Measurements from ENCODE around the gene SCN1A. TPM values are rescaled to one million over a fixed set of nuclear protein-coding genes. Genes with fewer than 3 reads are reported as not detected.
"Not testable (repeated sequence)": the region's sequence is repeated elsewhere in the genome, so short reads cannot be mapped to it uniquely, and the experiment has no call there.

Gene SCN1A
- total and polyA plus RNA-seq, 4 donors, result 2.1 to 32.6 (median 14.5) TPM

DNA sequence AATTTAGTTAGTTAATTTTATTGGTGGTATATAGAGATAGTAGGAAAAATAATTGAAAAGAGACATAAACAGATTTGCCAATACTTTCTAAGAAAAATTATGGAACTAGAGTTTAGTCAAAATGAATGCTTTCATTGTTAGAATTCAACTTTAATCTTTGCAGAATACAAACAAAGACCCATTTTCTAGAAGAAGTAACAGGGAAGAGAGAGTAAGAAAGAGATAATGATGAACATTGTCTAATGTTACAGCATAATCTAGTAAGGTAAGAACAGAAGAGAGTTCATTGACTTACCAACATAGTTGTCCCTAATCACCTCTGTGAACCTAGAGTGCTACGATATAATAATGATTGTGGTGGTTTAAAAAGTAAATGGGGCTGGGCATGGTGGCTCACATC lies 23.7 kb downstream of the SCN1A start:
- TF ChIP-seq, protein P1, sequence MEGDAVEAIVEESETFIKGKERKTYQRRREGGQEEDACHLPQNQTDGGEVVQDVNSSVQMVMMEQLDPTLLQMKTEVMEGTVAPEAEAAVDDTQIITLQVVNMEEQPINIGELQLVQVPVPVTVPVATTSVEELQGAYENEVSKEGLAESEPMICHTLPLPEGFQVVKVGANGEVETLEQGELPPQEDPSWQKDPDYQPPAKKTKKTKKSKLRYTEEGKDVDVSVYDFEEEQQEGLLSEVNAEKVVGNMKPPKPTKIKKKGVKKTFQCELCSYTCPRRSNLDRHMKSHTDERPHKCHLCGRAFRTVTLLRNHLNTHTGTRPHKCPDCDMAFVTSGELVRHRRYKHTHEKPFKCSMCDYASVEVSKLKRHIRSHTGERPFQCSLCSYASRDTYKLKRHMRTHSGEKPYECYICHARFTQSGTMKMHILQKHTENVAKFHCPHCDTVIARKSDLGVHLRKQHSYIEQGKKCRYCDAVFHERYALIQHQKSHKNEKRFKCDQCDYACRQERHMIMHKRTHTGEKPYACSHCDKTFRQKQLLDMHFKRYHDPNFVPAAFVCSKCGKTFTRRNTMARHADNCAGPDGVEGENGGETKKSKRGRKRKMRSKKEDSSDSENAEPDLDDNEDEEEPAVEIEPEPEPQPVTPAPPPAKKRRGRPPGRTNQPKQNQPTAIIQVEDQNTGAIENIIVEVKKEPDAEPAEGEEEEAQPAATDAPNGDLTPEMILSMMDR (IDR thresholded peaks at IDR 0.05; ENCODE audit: control extremely low read depth, extremely low read depth), result no peak
- H3K27me3 ChIP-seq (ENCODE audit: control insufficient read depth in 3 of 3, insufficient read depth in 3 of 3, low read length in 2 of 3), result no peaks in the 10 kb centered on the region
- WGBS, 2 donors, result 90% methylated on average over 1 of the region's 1 CpG

DNA sequence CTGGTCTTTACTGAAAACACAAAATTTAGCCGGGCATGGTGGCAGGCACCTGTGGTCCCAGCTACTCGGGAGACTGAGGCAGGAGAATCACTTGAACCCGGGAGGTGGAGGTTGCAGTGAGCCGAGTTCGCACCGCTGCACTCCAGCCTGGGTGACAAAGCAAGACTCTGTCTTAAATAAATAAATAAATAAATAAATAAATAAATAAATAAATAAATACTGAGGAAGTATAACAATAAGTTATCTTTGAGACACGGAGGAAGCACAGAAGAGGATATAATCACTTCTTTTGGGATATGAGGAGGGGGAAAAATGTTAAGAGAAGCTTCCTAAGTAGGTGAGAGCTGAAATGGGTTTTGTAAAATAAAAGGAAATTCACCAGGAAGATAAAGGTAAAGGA lies 24.5 kb downstream of the SCN1A start:
- not testable (repeated sequence) for H3K27ac ChIP-seq (ENCODE audit: low read depth in 1 of 2, low read length in 1 of 2); H3K9ac ChIP-seq (ENCODE audit: insufficient read depth in 1 of 2, low read length in 2 of 2); H3K9me3 ChIP-seq (ENCODE audit: control insufficient read depth in 4 of 4, insufficient read depth in 3 of 4, low read length in 3 of 4); DNase-seq; H3K27me3 ChIP-seq (ENCODE audit: control insufficient read depth in 3 of 3, insufficient read depth in 3 of 3, low read length in 2 of 3); H3K36me3 ChIP-seq (ENCODE audit: control insufficient read depth in 4 of 4, insufficient read depth in 4 of 4, low read length in 4 of 4); H3K4me3 ChIP-seq; H3K4me1 ChIP-seq (ENCODE audit: control insufficient read depth in 5 of 5, insufficient read depth in 5 of 5, low read length in 5 of 5); ATAC-seq (ENCODE audit: insufficient read depth, low FRiP score)
- 87 to 94% methylated on average over 7 of the region's 7 CpGs for WGBS, 2 donors

More for the DNA sequence above, 23.7 kb downstream of the SCN1A start:
- ATAC-seq (ENCODE audit: insufficient read depth, low FRiP score), result no peak
- no peak overlapping the region for H3K27ac ChIP-seq (ENCODE audit: low read depth in 1 of 2, low read length in 1 of 2)
- H3K9ac ChIP-seq (ENCODE audit: insufficient read depth in 1 of 2, low read length in 2 of 2), result no peak overlapping the region
- H3K36me3 ChIP-seq (ENCODE audit: control insufficient read depth in 4 of 4, insufficient read depth in 4 of 4, low read length in 4 of 4), result no peaks in the 10 kb centered on the region
- DNase-seq, result no peak
- H3K4me1 ChIP-seq (ENCODE audit: control insufficient read depth in 5 of 5, insufficient read depth in 5 of 5, low read length in 5 of 5), result no peaks in the 10 kb centered on the region
- no peak overlapping the region for H3K4me3 ChIP-seq
- no peaks in the 10 kb centered on the region for H3K9me3 ChIP-seq (ENCODE audit: control insufficient read depth in 4 of 4, insufficient read depth in 3 of 4, low read length in 3 of 4)

DNA sequence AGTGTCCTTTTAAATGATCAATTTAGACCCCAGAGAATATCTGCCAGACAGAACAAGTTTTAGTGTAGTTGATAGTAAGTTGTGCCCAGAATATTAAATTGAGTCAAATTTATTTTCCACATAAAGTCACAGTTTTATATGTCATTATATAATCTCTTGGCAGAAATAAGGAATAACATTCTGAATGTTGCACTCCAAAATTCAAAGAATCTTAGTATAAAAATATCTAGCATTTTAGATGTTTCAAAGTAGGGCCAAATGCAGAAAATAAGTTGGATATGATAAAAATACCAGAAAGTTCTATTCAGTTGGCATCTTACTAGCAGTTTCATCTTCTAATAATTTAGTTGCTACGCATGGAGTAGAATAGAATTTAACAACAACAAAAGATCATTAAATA lies 33.5 kb downstream of the SCN1A start:
- 89 to 94% methylated on average over 1 of the region's 1 CpG for WGBS, 2 donors
- H3K36me3 ChIP-seq (ENCODE audit: control insufficient read depth in 4 of 4, insufficient read depth in 4 of 4, low read length in 4 of 4), result no peaks in the 10 kb centered on the region
- H3K27ac ChIP-seq (ENCODE audit: low read depth in 1 of 2, low read length in 1 of 2), result no peak overlapping the region
- ATAC-seq (ENCODE audit: insufficient read depth, low FRiP score) (no peak), DNase-seq (no peak)
- no peaks in the 10 kb centered on the region for H3K27me3 ChIP-seq (ENCODE audit: control insufficient read depth in 3 of 3, insufficient read depth in 3 of 3, low read length in 2 of 3)
- H3K4me1 ChIP-seq (ENCODE audit: control insufficient read depth in 5 of 5, insufficient read depth in 5 of 5, low read length in 5 of 5), result no peaks in the 10 kb centered on the region
- TF ChIP-seq, protein P1 (IDR thresholded peaks at IDR 0.05; ENCODE audit: control extremely low read depth, extremely low read depth), result no peak
- no peak overlapping the region for H3K9ac ChIP-seq (ENCODE audit: insufficient read depth in 1 of 2, low read length in 2 of 2)
- no peak overlapping the region for H3K4me3 ChIP-seq
- H3K9me3 ChIP-seq (ENCODE audit: control insufficient read depth in 4 of 4, insufficient read depth in 3 of 4, low read length in 3 of 4), result no peaks in the 10 kb centered on the region

DNA sequence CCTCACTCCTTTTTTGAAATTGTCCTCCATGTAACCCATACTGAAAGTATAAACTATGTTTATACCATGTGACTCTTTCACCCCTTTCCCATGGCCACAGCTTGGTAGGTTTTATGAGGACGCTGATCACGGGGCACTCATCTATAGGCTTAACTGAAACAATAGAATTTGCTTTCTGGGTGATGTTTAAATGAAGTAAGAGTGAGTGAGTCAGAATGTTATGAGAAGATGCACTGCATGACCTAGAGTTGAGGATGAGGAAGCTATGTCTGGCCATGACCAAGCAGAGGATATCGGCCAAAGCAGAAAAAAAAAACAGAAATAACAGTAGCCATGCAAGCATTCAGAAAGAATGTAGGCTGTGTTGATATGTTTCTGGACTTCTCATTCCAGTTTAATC lies 34.9 kb downstream of the SCN1A start:
- ATAC-seq (ENCODE audit: insufficient read depth, low FRiP score) (no peak), DNase-seq (no peak)
- TF ChIP-seq, protein P1 (IDR thresholded peaks at IDR 0.05; ENCODE audit: control extremely low read depth, extremely low read depth), result no peak
- Histone ChIP-seq H3K36me3 (ENCODE audit: control insufficient read depth in 4 of 4, insufficient read depth in 4 of 4, low read length in 4 of 4) (no peaks in the 10 kb centered on the region), H3K9me3 (ENCODE audit: control insufficient read depth in 4 of 4, insufficient read depth in 3 of 4, low read length in 3 of 4) (no peaks in the 10 kb centered on the region), H3K27me3 (ENCODE audit: control insufficient read depth in 3 of 3, insufficient read depth in 3 of 3, low read length in 2 of 3) (no peaks in the 10 kb centered on the region), H3K4me3 (no peak overlapping the region), H3K27ac (ENCODE audit: low read depth in 1 of 2, low read length in 1 of 2) (no peak overlapping the region), H3K4me1 (ENCODE audit: control insufficient read depth in 5 of 5, insufficient read depth in 5 of 5, low read length in 5 of 5) (no peaks in the 10 kb centered on the region), H3K9ac (ENCODE audit: insufficient read depth in 1 of 2, low read length in 2 of 2) (no peak overlapping the region)
- WGBS, 2 donors, result 77 to 81% methylated on average over 3 of the region's 3 CpGs
